ENCODE measurements around the gene ITGB4. TPM values are rescaled to one million over a fixed set of nuclear protein-coding genes. Genes with fewer than 3 reads are reported as not detected.

ITGB4 gene
- total RNA-seq, 1 experiment from 2014 or later = 5.3 TPM

GRCh38 chr17:75738218-75738802 is 17.1 kb downstream of the ITGB4 start:
- no peak overlapping the region for H3K9ac ChIP-seq (ENCODE audit: extremely low read depth, insufficient read length, low read length)
- Mint-ChIP-seq H3K27ac (peak overlapping the region; percentile 53 to 74 (median 68); a peak in 3 of 7 replicates), H3K36me3 (ENCODE audit: insufficient read depth in 1 of 3, low read depth in 3 of 3) (no peaks in the 10 kb centered on the region), H3K27me3 (ENCODE audit: low read depth) (no peaks in the 10 kb centered on the region), H3K4me3 (no peak overlapping the region; a peak in 1 of 5 replicates), H3K9me3 (no peaks in the 10 kb centered on the region), H3K4me1 (peaks cover 7% of the 10 kb centered on the region in 2 experiments)
- no peak overlapping the region for H3K4ac ChIP-seq (ENCODE audit: low read depth, low read length)
- H3K27me3 ChIP-seq (ENCODE audit: insufficient read depth, low read length) = no peaks in the 10 kb centered on the region
- no peak overlapping the region for H4K5ac ChIP-seq (ENCODE audit: insufficient read length, low read depth, low read length)
- H3K27ac ChIP-seq (ENCODE audit: insufficient read length, low read depth, low read length) = no peak overlapping the region
- no peak overlapping the region for H3K4me2 ChIP-seq (ENCODE audit: insufficient read depth, insufficient read length, low read length)
- H2AFZ ChIP-seq (ENCODE audit: low read length) = no peak overlapping the region
- H3K56ac ChIP-seq (ENCODE audit: insufficient read length, low read depth, low read length) = no peak overlapping the region
- H2BK20ac ChIP-seq (ENCODE audit: low read depth, low read length, poor library complexity, severe bottlenecking) = no peak overlapping the region
- no peak overlapping the region for H3T11ph ChIP-seq (ENCODE audit: low read length)
- no peaks in the 10 kb centered on the region for H3K79me2 ChIP-seq (ENCODE audit: insufficient read depth, low read length)
- no peaks in the 10 kb centered on the region for H3K4me1 ChIP-seq (ENCODE audit: insufficient read depth, low read length)
- TF ChIP-seq CTCF (conservative IDR thresholded peaks at IDR 0.05) = no peak
- H2BK12ac ChIP-seq (ENCODE audit: insufficient read length, low read depth, low read length) = no peak overlapping the region
- H3K18ac ChIP-seq (ENCODE audit: insufficient read length, low read depth, low read length) = no peak overlapping the region
- H3K9me3 ChIP-seq (ENCODE audit: control insufficient read depth, low read depth, low read length) = no peaks in the 10 kb centered on the region
- no peaks in the 10 kb centered on the region for H4K20me1 ChIP-seq (ENCODE audit: control insufficient read depth, insufficient read depth, insufficient read length)
- H2AK5ac ChIP-seq (ENCODE audit: insufficient read length, low read length) = no peak overlapping the region
- DNase-seq = no peak
- no peak overlapping the region; the same call in 1 of the 2 replicates for H3K14ac ChIP-seq (ENCODE audit: insufficient read depth, low read length)
- no peaks in the 10 kb centered on the region for H3K79me1 ChIP-seq (ENCODE audit: insufficient read depth, low read depth, low read length, poor library complexity, severe bottlenecking)
- no peak overlapping the region for H2BK5ac ChIP-seq (ENCODE audit: insufficient read length, low read length)
- H3K23ac ChIP-seq (ENCODE audit: insufficient read length, low read depth, low read length) = no peak overlapping the region
- no peaks in the 10 kb centered on the region for H3K23me2 ChIP-seq (ENCODE audit: insufficient read length, low read depth, low read length, poor library complexity, severe bottlenecking)
- no peak overlapping the region for H2BK120ac ChIP-seq (ENCODE audit: low read depth, low read length, poor library complexity, severe bottlenecking)
- no CpG with 5 or more reads among the region's 14 CpGs for WGBS (ENCODE audit: extremely low coverage, insufficient read length, low lambda C conversion rate)
- H4K8ac ChIP-seq (replicated peaks; ENCODE audit: insufficient read length, low read depth, low read length) = no peak overlapping the region
- H2BK15ac ChIP-seq (ENCODE audit: low read depth, low read length) = no peak overlapping the region; the same call in 1 of the 2 replicates
- H4K91ac ChIP-seq (ENCODE audit: insufficient read length, low read depth, low read length) = no peak overlapping the region
